ENCODE data around the gene PYROXD2.

The PYROXD2 gene

GRCh38 chr10:98337484-98337883 is 77.5 kb downstream of the PYROXD2 start:
- DNase-seq: no peak

All from amygdala (tissue), 56 donors.